Measurements from ENCODE around the gene DDX41. TPM values are rescaled to one million over a fixed set of nuclear protein-coding genes. Genes with fewer than 3 reads are reported as not detected.
A peak's percentile ranks its signal among the peaks of the same experiment; 100 is the strongest.

Gene DDX41
- total RNA-seq, 4 donors from 2014 or later = 119 to 170 (median 145) TPM

- no peaks in the 10 kb centered on the region for H3K27me3 ChIP-seq
- H3K4me1 ChIP-seq = peaks cover 20 to 35% of the 10 kb centered on the region in 2 donors
- H3K36me3 ChIP-seq = no peaks in the 10 kb centered on the region
- H3K9me3 ChIP-seq = no peaks in the 10 kb centered on the region
- peak overlapping the region; percentile 59 to 76 (median 68) for H3K27ac ChIP-seq
- intact Hi-C loops (cut with DNase I) = no loop called here
- no peak overlapping the region for H3K4me3 ChIP-seq (replicated peaks in 1 of 3)
- no peak for TF ChIP-seq POLR2A (IDR thresholded peaks at IDR 0.05)
- no peak for TF ChIP-seq CTCF (IDR thresholded peaks at IDR 0.05)
- WGBS, 2 donors = 52 to 59% methylated on average over 14 of the region's 14 CpGs
- peak in 1 of 2 donors; percentile 20 for DNase-seq
Measured at GRCh38 chr5:177479774-177480173, 37.0 kb downstream of the DDX41 start.

GRCh38 chr5:177478711-177479646, 37.8 kb downstream of the DDX41 start:
- Histone ChIP-seq H3K4me3 (replicated peaks in 1 of 3) (no peak overlapping the region), H3K27me3 (no peaks in the 10 kb centered on the region), H3K9me3 (no peaks in the 10 kb centered on the region), H3K27ac (peak overlapping the region; percentile 59 to 76 (median 68)), H3K4me1 (peaks cover 20 to 35% of the 10 kb centered on the region in 2 donors), H3K36me3 (no peaks in the 10 kb centered on the region)
- TF ChIP-seq POLR2A (IDR thresholded peaks at IDR 0.05) = no peak
- no peak for TF ChIP-seq CTCF (IDR thresholded peaks at IDR 0.05)
- DNase-seq = peak; percentile 82 to 85
- intact Hi-C loops (cut with DNase I) = no loop called here
- 21 to 23% methylated on average over 18 of the region's 18 CpGs for WGBS, 2 donors

- no peak overlapping the region for H3K4me3 ChIP-seq (replicated peaks in 1 of 3)
- DNase-seq = peak in 1 of 2 donors; percentile 16
- H3K36me3 ChIP-seq = no peaks in the 10 kb centered on the region
- TF ChIP-seq POLR2A (IDR thresholded peaks at IDR 0.05) = no peak
- TF ChIP-seq CTCF (IDR thresholded peaks at IDR 0.05) = no peak
- peak overlapping the region in 2 of 3 donors; percentile 17 to 59 for H3K27ac ChIP-seq
- no peaks in the 10 kb centered on the region for H3K9me3 ChIP-seq
- 90 to 94% methylated on average over 12 of the region's 13 CpGs for WGBS, 2 donors
- peaks cover 20 to 35% of the 10 kb centered on the region in 2 donors for H3K4me1 ChIP-seq
- intact Hi-C loops (cut with DNase I) = no loop called here
- H3K27me3 ChIP-seq = no peaks in the 10 kb centered on the region
Measured at GRCh38 chr5:177477701-177478477, 38.9 kb downstream of the DDX41 start.

- peak; percentile 25 to 38 for DNase-seq
- Histone ChIP-seq H3K9me3 (no peaks in the 10 kb centered on the region), H3K36me3 (no peaks in the 10 kb centered on the region), H3K4me1 (peaks cover 30 to 44% of the 10 kb centered on the region in 2 donors), H3K27ac (peak overlapping the region in 1 of 3 donors; percentile 17), H3K4me3 (replicated peaks in 1 of 3) (no peak overlapping the region), H3K27me3 (no peaks in the 10 kb centered on the region)
- 74 to 77% methylated on average over 16 to 18 of the region's 18 CpGs for WGBS, 2 donors
- intact Hi-C loops (cut with DNase I) = no loop called here
- TF ChIP-seq POLR2A (IDR thresholded peaks at IDR 0.05) (no peak), CTCF (IDR thresholded peaks at IDR 0.05) (no peak)
Measured at GRCh38 chr5:177476531-177477233, 40.1 kb downstream of the DDX41 start.
